ENCODE data around the gene PPP4R2.
"Not testable (repeated sequence)": the region's sequence is repeated elsewhere in the genome, so short reads cannot be mapped to it uniquely, and the experiment has no call there.

PPP4R2 gene

GRCh38 chr3:73026760-73027113, 30.1 kb downstream of the PPP4R2 start:
- no peak for DNase-seq

GRCh38 chr3:73028803-73029202, 32.2 kb downstream of the PPP4R2 start:
- no peak for DNase-seq

- no peak for DNase-seq
Measured at GRCh38 chr3:73029321-73029796, 32.7 kb downstream of the PPP4R2 start.

GRCh38 chr3:73030073-73030597, 33.5 kb downstream of the PPP4R2 start:
- DNase-seq: no peak

- DNase-seq: no peak
Measured at GRCh38 chr3:73031573-73032103, 35.0 kb downstream of the PPP4R2 start.

- DNase-seq: no peak
Measured at GRCh38 chr3:73036694-73037591, 40.3 kb downstream of the PPP4R2 start.

GRCh38 chr3:73041537-73041936, 44.9 kb downstream of the PPP4R2 start:
- DNase-seq: no peak

- DNase-seq: no peak
Measured at GRCh38 chr3:73043414-73043813, 46.8 kb downstream of the PPP4R2 start.

- no peak for DNase-seq
Measured at GRCh38 chr3:73045391-73045790, 48.8 kb downstream of the PPP4R2 start.

GRCh38 chr3:73046195-73046594, 49.6 kb downstream of the PPP4R2 start:
- no peak for DNase-seq

- no peak for DNase-seq
Measured at GRCh38 chr3:73049319-73049718, 52.7 kb downstream of the PPP4R2 start.

- no peak for DNase-seq
Measured at GRCh38 chr3:73052857-73053256, 56.2 kb downstream of the PPP4R2 start.

GRCh38 chr3:73055583-73055982, 59.0 kb downstream of the PPP4R2 start:
- DNase-seq: no peak

- peak; percentile 46 for DNase-seq
Measured at GRCh38 chr3:73056014-73056844, 59.6 kb downstream of the PPP4R2 start.

- no peak for DNase-seq
Measured at GRCh38 chr3:73056845-73057150, 60.2 kb downstream of the PPP4R2 start.

- no peak for DNase-seq
Measured at GRCh38 chr3:73060302-73060723, 63.7 kb downstream of the PPP4R2 start.

GRCh38 chr3:73061416-73061815, 64.8 kb downstream of the PPP4R2 start, which contains the start of gene EBLN2:
EBLN2 (plus strand) TSS chr3:73061659; CDS start chr3:73062082, 423 bp downstream.
- DNase-seq: no peak

GRCh38 chr3:73066243-73066642, 69.6 kb downstream of the PPP4R2 start:
- not testable (repeated sequence) for DNase-seq

GRCh38 chr3:73068419-73068818, 71.8 kb downstream of the PPP4R2 start:
- DNase-seq: no peak

GRCh38 chr3:73069187-73069586, 72.6 kb downstream of the PPP4R2 start:
- no peak for DNase-seq

- no peak for DNase-seq
Measured at GRCh38 chr3:73069775-73070444, 73.3 kb downstream of the PPP4R2 start.

- no peak for DNase-seq
Measured at GRCh38 chr3:73070675-73071575, 74.3 kb downstream of the PPP4R2 start.

All from hematopoietic multipotent progenitor cell treated with erythropoietin and hydrocortisone succinate and interleukin-3 and kit ligand, for 8 days (in vitro differentiated cells).